ENCODE measurements around the gene FRMD4B. TPM values are rescaled to one million over a fixed set of nuclear protein-coding genes. Genes with fewer than 3 reads are reported as not detected.

FRMD4B gene
- total and polyA plus RNA-seq, 7 donors: 8.2 to 21.5 (median 13.2) TPM

- H3K9me3 ChIP-seq: no peaks in the 10 kb centered on the region
- 51 to 64% methylated on average over 2 of the region's 2 CpGs for WGBS, 2 donors
- DNase-seq: no peak
- H3K4me1 ChIP-seq: peaks cover 0 to 17% (median 13%) of the 10 kb centered on the region in 4 donors
- no peak overlapping the region for H3K4me3 ChIP-seq
- no peaks in the 10 kb centered on the region for H3K27me3 ChIP-seq
- no peaks in the 10 kb centered on the region for H3K36me3 ChIP-seq
- intact Hi-C loops (cut with DNase I): loop anchor here (5.0 kb wide), 1 partner anchor 362 kb away; no protein-coding TSS in a partner anchor
- TF ChIP-seq CTCF (IDR thresholded peaks at IDR 0.05) (no peak), POLR2AphosphoS5 (IDR thresholded peaks at IDR 0.05) (no peak), EP300 (IDR thresholded peaks at IDR 0.05) (no peak), POLR2A (IDR thresholded peaks at IDR 0.05) (no peak)
- no peak overlapping the region for H3K27ac ChIP-seq
These were observed 80.9 kb downstream of the FRMD4B start for GRCh38 chr3:69305011-69305410.

GRCh38 chr3:69304396-69304795 is 81.5 kb downstream of the FRMD4B start:
- Histone ChIP-seq H3K4me1 (peaks cover 0 to 18% (median 13%) of the 10 kb centered on the region in 4 donors), H3K27ac (no peak overlapping the region), H3K27me3 (no peaks in the 10 kb centered on the region), H3K4me3 (no peak overlapping the region), H3K9me3 (no peaks in the 10 kb centered on the region), H3K36me3 (no peaks in the 10 kb centered on the region)
- TF ChIP-seq POLR2A (IDR thresholded peaks at IDR 0.05) (no peak), POLR2AphosphoS5 (IDR thresholded peaks at IDR 0.05) (no peak), EP300 (IDR thresholded peaks at IDR 0.05) (no peak), CTCF (IDR thresholded peaks at IDR 0.05) (no peak)
- intact Hi-C loops (cut with DNase I): no loop called here
- no peak for DNase-seq
- 79% methylated on average over 6 of the region's 6 CpGs for WGBS, 2 donors

GRCh38 chr3:69300296-69300695 is 85.6 kb downstream of the FRMD4B start:
- WGBS, 2 donors: 90 to 93% methylated on average over 2 of the region's 2 CpGs
- Histone ChIP-seq H3K36me3 (no peaks in the 10 kb centered on the region), H3K27ac (no peak overlapping the region), H3K27me3 (no peaks in the 10 kb centered on the region), H3K4me3 (no peak overlapping the region), H3K4me1 (peaks cover 0 to 3% (median 0%) of the 10 kb centered on the region in 4 donors), H3K9me3 (no peaks in the 10 kb centered on the region)
- TF ChIP-seq EP300 (IDR thresholded peaks at IDR 0.05) (no peak), POLR2AphosphoS5 (IDR thresholded peaks at IDR 0.05) (no peak), POLR2A (IDR thresholded peaks at IDR 0.05) (no peak), CTCF (IDR thresholded peaks at IDR 0.05) (no peak)
- intact Hi-C loops (cut with DNase I): no loop called here
- no peak for DNase-seq

- Histone ChIP-seq H3K4me1 (peaks cover 0 to 5% (median 4%) of the 10 kb centered on the region in 4 donors), H3K27ac (no peak overlapping the region), H3K27me3 (no peaks in the 10 kb centered on the region), H3K4me3 (no peak overlapping the region), H3K36me3 (no peaks in the 10 kb centered on the region), H3K9me3 (no peaks in the 10 kb centered on the region)
- intact Hi-C loops (cut with DNase I): no loop called here
- DNase-seq: no peak
- TF ChIP-seq POLR2AphosphoS5 (IDR thresholded peaks at IDR 0.05) (no peak), CTCF (IDR thresholded peaks at IDR 0.05) (no peak), EP300 (IDR thresholded peaks at IDR 0.05) (no peak), POLR2A (IDR thresholded peaks at IDR 0.05) (no peak)
- WGBS, 2 donors: 78 to 84% methylated on average over 3 of the region's 3 CpGs
These were observed 86.5 kb downstream of the FRMD4B start for GRCh38 chr3:69299344-69299743.

GRCh38 chr3:69297501-69297900 is 88.4 kb downstream of the FRMD4B start:
- WGBS, 2 donors: 47 to 70% methylated on average over 2 of the region's 2 CpGs
- TF ChIP-seq EP300 (IDR thresholded peaks at IDR 0.05): no peak
- no peak overlapping the region for H3K27ac ChIP-seq

More at GRCh38 chr3:69297501-69297900, 88.4 kb downstream of the FRMD4B start:
- H3K27me3 ChIP-seq: no peaks in the 10 kb centered on the region
- intact Hi-C loops (cut with DNase I): no loop called here
- H3K9me3 ChIP-seq: no peaks in the 10 kb centered on the region
- DNase-seq: no peak
- H3K36me3 ChIP-seq: no peaks in the 10 kb centered on the region
- H3K4me1 ChIP-seq: peaks cover 0 to 10% (median 8%) of the 10 kb centered on the region in 4 donors
- H3K4me3 ChIP-seq: no peak overlapping the region
